HG03520 (cell line): ENCODE measurements around the gene MTHFSD.

Experiments
- ATAC-seq: cut with Tn5 transposase; IDR thresholded peaks from one replicate; pipeline ENCODE4 v1.9.1; 2021; ENCODE audit warnings: mild to moderate bottlenecking, moderate library complexity; ENCODE audit not compliant: unreplicated experiment

The MTHFSD gene

GRCh38 chr16:86494039-86494564, 60.9 kb downstream of the MTHFSD start:
- no peak for ATAC-seq

GRCh38 chr16:86492961-86493629, 61.9 kb downstream of the MTHFSD start:
- ATAC-seq = no peak

- ATAC-seq = no peak
These were observed 62.6 kb downstream of the MTHFSD start for GRCh38 chr16:86492267-86492960.

GRCh38 chr16:86491640-86492023, 63.4 kb downstream of the MTHFSD start:
- no peak for ATAC-seq

- no peak for ATAC-seq
These were observed 64.0 kb downstream of the MTHFSD start for GRCh38 chr16:86490859-86491639.

- no peak for ATAC-seq
These were observed 69.3 kb downstream of the MTHFSD start for GRCh38 chr16:86485746-86486145.

- ATAC-seq = no peak
These were observed 70.8 kb downstream of the MTHFSD start for GRCh38 chr16:86484240-86484639.

- ATAC-seq = no peak
These were observed 73.4 kb downstream of the MTHFSD start for GRCh38 chr16:86481607-86482006.

GRCh38 chr16:86480444-86480843, 74.6 kb downstream of the MTHFSD start:
- ATAC-seq = no peak
